ENCODE measurements around the gene OR4N5. TPM values are rescaled to one million over a fixed set of nuclear protein-coding genes. Genes with fewer than 3 reads are reported as not detected.

The OR4N5 gene
- total and polyA plus RNA-seq, 2 of the 8 experiments (the other 6 are each of a cell fraction or from before 2014, with no cell fraction given) = not detected

GRCh38 chr14:20191396-20191795 lies 52.8 kb downstream of the OR4N5 start (continued):
- TF ChIP-seq SUZ12 (IDR thresholded peaks at IDR 0.05; ENCODE audit: low read length) = no peak
- TF ChIP-seq TEAD4 (IDR thresholded peaks at IDR 0.05; ENCODE audit: low read depth, low read length) = no peak
- TF ChIP-seq JUND (IDR thresholded peaks at IDR 0.05; ENCODE audit: low read length) = no peak
- no peak for TF ChIP-seq CBX5 (IDR thresholded peaks at IDR 0.05; ENCODE audit: low read depth, low read length)
- no peak for TF ChIP-seq SP4 (IDR thresholded peaks at IDR 0.05; ENCODE audit: low read length)
- no peak for TF ChIP-seq SIX5 (IDR thresholded peaks at IDR 0.05; ENCODE audit: low read depth, low read length)
